Measurements from ENCODE around the gene RIC3.

RIC3 gene

GRCh38 chr11:8110396-8110795, 58.4 kb downstream of the RIC3 start:
- DNase-seq (ENCODE audit: extremely low spot score) = no peak
- no peak for TF ChIP-seq ZNF384 (IDR thresholded peaks at IDR 0.05)
- TF ChIP-seq SUZ12 (IDR thresholded peaks at IDR 0.05) = no peak
- TF ChIP-seq L3MBTL2 (conservative IDR thresholded peaks at IDR 0.05) = no peak
- TF ChIP-seq ARNT (IDR thresholded peaks at IDR 0.05) = no peak
- no peak for TF ChIP-seq CTBP1 (IDR thresholded peaks at IDR 0.05; ENCODE audit: borderline replicate concordance)
- TF ChIP-seq LEF1 (IDR thresholded peaks at IDR 0.05; ENCODE audit: borderline replicate concordance) = no peak
- no peak for TF ChIP-seq TARDBP (IDR thresholded peaks at IDR 0.05)
- TF ChIP-seq FOXA1 (IDR thresholded peaks at IDR 0.05) = no peak
- TF ChIP-seq NFRKB (IDR thresholded peaks at IDR 0.05) = no peak
- no peak for TF ChIP-seq PKNOX1 (IDR thresholded peaks at IDR 0.05)
- TF ChIP-seq HDGF (IDR thresholded peaks at IDR 0.05; ENCODE audit: borderline replicate concordance) = no peak
- TF ChIP-seq ELF4 (IDR thresholded peaks at IDR 0.05) = no peak
- no peak for TF ChIP-seq FOXM1 (IDR thresholded peaks at IDR 0.05; ENCODE audit: borderline replicate concordance)
- CTCF ChIA-PET = interaction anchor here (1.6 to 3.2 kb wide), 2 partner anchors 11 to 104 kb away, joined by 7 to 12 read pairs; no protein-coding TSS in a partner anchor
- POLR2A ChIA-PET = no interaction called here

- TF ChIP-seq TARDBP (IDR thresholded peaks at IDR 0.05) (no peak), ELF4 (IDR thresholded peaks at IDR 0.05) (no peak)
- no peak for DNase-seq (ENCODE audit: extremely low spot score)
- ChIA-PET CTCF (interaction anchor here (1.6 to 3.2 kb wide), 2 partner anchors 10 to 103 kb away, joined by 7 to 12 read pairs; no protein-coding TSS in a partner anchor), POLR2A (no interaction called here)
These were observed 59.1 kb downstream of the RIC3 start for GRCh38 chr11:8109675-8110074.

GRCh38 chr11:8108421-8108820, 60.4 kb downstream of the RIC3 start:
- ChIA-PET CTCF (interaction anchor here (0.6 to 3.2 kb wide), 2 partner anchors 9 to 17 kb away, joined by 3 to 12 read pairs; no protein-coding TSS in a partner anchor), POLR2A (interaction anchor here (0.8 kb wide), 1 partner anchor 18 kb away, joined by 3 read pairs; no protein-coding TSS in a partner anchor)
- DNase-seq (ENCODE audit: extremely low spot score) = no peak
- TF ChIP-seq TARDBP (IDR thresholded peaks at IDR 0.05) (no peak), CTBP1 (IDR thresholded peaks at IDR 0.05; ENCODE audit: borderline replicate concordance) (no peak), ELF4 (IDR thresholded peaks at IDR 0.05) (no peak), ZNF384 (IDR thresholded peaks at IDR 0.05) (no peak), LEF1 (IDR thresholded peaks at IDR 0.05; ENCODE audit: borderline replicate concordance) (no peak), L3MBTL2 (conservative IDR thresholded peaks at IDR 0.05) (no peak), SUZ12 (IDR thresholded peaks at IDR 0.05) (no peak), BHLHE40 (IDR thresholded peaks at IDR 0.05; ENCODE audit: borderline replicate concordance) (no peak), NFRKB (IDR thresholded peaks at IDR 0.05) (no peak), ARNT (IDR thresholded peaks at IDR 0.05) (no peak)

- POLR2A ChIA-PET = no interaction called here
- DNase-seq (ENCODE audit: extremely low spot score) = no peak
- CTCF ChIA-PET = interaction anchor here (3.2 kb wide), 1 partner anchor 8 kb away, joined by 12 read pairs; no protein-coding TSS in a partner anchor
- TF ChIP-seq SP1 (IDR thresholded peaks at IDR 0.05) = no peak
- no peak for TF ChIP-seq LEF1 (IDR thresholded peaks at IDR 0.05; ENCODE audit: borderline replicate concordance)
- TF ChIP-seq CTBP1 (IDR thresholded peaks at IDR 0.05; ENCODE audit: borderline replicate concordance) = no peak
- TF ChIP-seq SUZ12 (IDR thresholded peaks at IDR 0.05) = no peak
These were observed 61.2 kb downstream of the RIC3 start for GRCh38 chr11:8107642-8108041.

DNA sequence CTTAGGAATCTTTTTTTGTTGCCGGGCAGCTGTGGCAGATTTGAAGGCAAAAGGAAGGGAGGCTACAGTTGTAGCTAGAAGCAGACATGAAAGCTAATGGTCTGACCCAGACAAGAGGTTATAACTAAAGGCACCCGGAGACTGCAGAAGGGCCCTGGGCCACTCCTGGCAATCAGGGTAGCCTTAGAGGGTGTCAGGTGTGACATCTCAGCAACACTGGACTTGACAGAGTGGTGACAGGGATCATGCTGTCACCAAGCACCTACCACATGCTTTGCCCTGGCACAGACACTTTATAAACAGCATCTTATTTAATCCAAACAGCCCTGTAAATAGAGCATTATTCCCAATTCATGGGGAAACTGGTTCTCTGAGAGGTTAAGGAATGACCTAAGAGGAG, 62.1 kb downstream of the RIC3 start:
- DNase-seq (ENCODE audit: extremely low spot score) = no peak
- TF ChIP-seq SUZ12 (IDR thresholded peaks at IDR 0.05) (no peak), FOXK2 (IDR thresholded peaks at IDR 0.05) (no peak), LEF1 (IDR thresholded peaks at IDR 0.05; ENCODE audit: borderline replicate concordance) (no peak), ZNF384 (IDR thresholded peaks at IDR 0.05) (no peak), FOXA1 (IDR thresholded peaks at IDR 0.05) (no peak), NFRKB (IDR thresholded peaks at IDR 0.05) (no peak), BHLHE40 (IDR thresholded peaks at IDR 0.05; ENCODE audit: borderline replicate concordance) (no peak), ELF4 (IDR thresholded peaks at IDR 0.05) (no peak)
- ChIA-PET CTCF (no interaction called here), POLR2A (no interaction called here)

GRCh38 chr11:8105666-8106065, 63.2 kb downstream of the RIC3 start:
- CTCF ChIA-PET = interaction anchor here (0.6 kb wide), 1 partner anchor 73 kb away, joined by 3 read pairs; no protein-coding TSS in a partner anchor
- no peak for TF ChIP-seq ZNF384 (IDR thresholded peaks at IDR 0.05)
- no peak for TF ChIP-seq HDGF (IDR thresholded peaks at IDR 0.05; ENCODE audit: borderline replicate concordance)
- no peak for TF ChIP-seq TARDBP (IDR thresholded peaks at IDR 0.05)
- TF ChIP-seq NFRKB (IDR thresholded peaks at IDR 0.05) = no peak
- no peak for TF ChIP-seq FOXK2 (IDR thresholded peaks at IDR 0.05)
- TF ChIP-seq CTBP1 (IDR thresholded peaks at IDR 0.05; ENCODE audit: borderline replicate concordance) = no peak
- no peak for TF ChIP-seq L3MBTL2 (conservative IDR thresholded peaks at IDR 0.05)
- TF ChIP-seq FOXA1 (IDR thresholded peaks at IDR 0.05) = no peak
- TF ChIP-seq SUZ12 (IDR thresholded peaks at IDR 0.05) = no peak
- no peak for TF ChIP-seq SP1 (IDR thresholded peaks at IDR 0.05)
- TF ChIP-seq ELF4 (IDR thresholded peaks at IDR 0.05) = no peak
- no peak for DNase-seq (ENCODE audit: extremely low spot score)
- POLR2A ChIA-PET = no interaction called here

- TF ChIP-seq HDGF (IDR thresholded peaks at IDR 0.05; ENCODE audit: borderline replicate concordance) (no peak), SUZ12 (IDR thresholded peaks at IDR 0.05) (no peak), L3MBTL2 (conservative IDR thresholded peaks at IDR 0.05) (no peak)
These were observed 63.7 kb downstream of the RIC3 start for GRCh38 chr11:8105133-8105532.

DNA sequence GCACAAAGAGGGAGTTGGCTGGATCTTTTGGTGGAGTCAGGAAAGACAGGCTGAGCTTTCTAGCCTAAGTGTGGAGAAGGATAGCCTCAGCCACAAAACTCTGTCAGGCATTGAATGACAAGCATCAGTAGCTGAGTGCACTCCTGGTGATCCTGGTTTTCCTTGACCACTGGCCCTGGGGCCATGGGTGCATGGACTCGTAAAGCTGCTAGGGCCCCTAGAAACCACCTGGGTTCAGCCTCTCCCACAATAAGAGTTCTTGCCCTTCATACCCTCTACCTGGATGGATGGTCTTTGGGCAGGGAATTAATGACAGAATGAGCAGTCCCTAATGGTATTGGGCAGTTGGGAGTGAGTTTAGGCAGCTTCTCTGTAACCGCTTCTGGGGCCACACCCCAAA, 64.9 kb downstream of the RIC3 start:
- no peak for DNase-seq (ENCODE audit: extremely low spot score)
- POLR2A ChIA-PET = no interaction called here

More at GRCh38 chr11:8105133-8105532, 63.7 kb downstream of the RIC3 start:
- no peak for DNase-seq (ENCODE audit: extremely low spot score)
- CTCF ChIA-PET = no interaction called here
- POLR2A ChIA-PET = no interaction called here

More for the DNA sequence above, 64.9 kb downstream of the RIC3 start:
- CTCF ChIA-PET = no interaction called here
- TF ChIP-seq BHLHE40 (IDR thresholded peaks at IDR 0.05; ENCODE audit: borderline replicate concordance) (no peak), TARDBP (IDR thresholded peaks at IDR 0.05) (no peak), SUZ12 (IDR thresholded peaks at IDR 0.05) (no peak), ZNF384 (IDR thresholded peaks at IDR 0.05) (no peak), LEF1 (IDR thresholded peaks at IDR 0.05; ENCODE audit: borderline replicate concordance) (no peak), ELF4 (IDR thresholded peaks at IDR 0.05) (no peak), CTBP1 (IDR thresholded peaks at IDR 0.05; ENCODE audit: borderline replicate concordance) (no peak), HDGF (IDR thresholded peaks at IDR 0.05; ENCODE audit: borderline replicate concordance) (no peak), ARNT (IDR thresholded peaks at IDR 0.05) (no peak), FOXM1 (IDR thresholded peaks at IDR 0.05; ENCODE audit: borderline replicate concordance) (no peak), SP1 (IDR thresholded peaks at IDR 0.05) (no peak), L3MBTL2 (conservative IDR thresholded peaks at IDR 0.05) (no peak), FOXK2 (IDR thresholded peaks at IDR 0.05) (no peak), NFRKB (IDR thresholded peaks at IDR 0.05) (no peak), PKNOX1 (IDR thresholded peaks at IDR 0.05) (no peak)
